A172 (cell line): ENCODE results near the gene RLBP1. TPM values are rescaled to one million over a fixed set of nuclear protein-coding genes. Genes with fewer than 3 reads are reported as not detected.

Experiments
- DNase-seq: peaks from one replicate; pipeline ENCODE4 v3.0.0-alpha.2; 2015; ENCODE audit warnings: low spot score
- total RNA-seq: library from RNA; depleted of rRNA; stranded (reverse); fragments of >200 nt; shearing (Covaris generic); gene quantifications from 2 replicates; pipeline ENCODE4 v1.2.3, GENCODE V29; 2014; rRNA removed

RLBP1 gene
- total RNA-seq, 1 experiment from 2014 or later: not detected

- no peak for DNase-seq
Measured at GRCh38 chr15:89178307-89178977, 42.9 kb downstream of the RLBP1 start.

GRCh38 chr15:89177633-89178306 is 43.6 kb downstream of the RLBP1 start:
- peak; percentile 34 for DNase-seq

GRCh38 chr15:89177116-89177515 is 44.3 kb downstream of the RLBP1 start:
- no peak for DNase-seq

GRCh38 chr15:89175617-89176191 is 45.7 kb downstream of the RLBP1 start:
- DNase-seq: no peak

GRCh38 chr15:89174476-89174875 is 46.9 kb downstream of the RLBP1 start:
- DNase-seq: no peak

- no peak for DNase-seq
Measured at GRCh38 chr15:89172921-89173320, 48.5 kb downstream of the RLBP1 start.

GRCh38 chr15:89171136-89172072 is 50.0 kb downstream of the RLBP1 start:
- DNase-seq: peak; percentile 38

- no peak for DNase-seq
Measured at GRCh38 chr15:89170364-89170763, 51.0 kb downstream of the RLBP1 start.

- DNase-seq: no peak
Measured at GRCh38 chr15:89168316-89168833, 53.0 kb downstream of the RLBP1 start.

GRCh38 chr15:89167267-89168176 is 53.9 kb downstream of the RLBP1 start:
- peak; percentile 87 for DNase-seq

GRCh38 chr15:89165677-89166076 is 55.7 kb downstream of the RLBP1 start:
- DNase-seq: no peak

GRCh38 chr15:89164712-89165211 is 56.6 kb downstream of the RLBP1 start:
- no peak for DNase-seq

- DNase-seq: no peak
Measured at GRCh38 chr15:89163271-89164055, 57.9 kb downstream of the RLBP1 start.

- DNase-seq: no peak
Measured at GRCh38 chr15:89161666-89162065, 59.7 kb downstream of the RLBP1 start.

Other genes with a start within 250 kb of the RLBP1 start
- 25.7 and 36.6 TPM in 2 replicates for gene ABHD2, start 133.1 kb downstream of the RLBP1 start, total RNA-seq
- gene FANCI, start 22.4 kb upstream of the RLBP1 start, total RNA-seq: 69.6 and 87.2 TPM in 2 replicates
- gene POLG, start 113.2 kb upstream of the RLBP1 start, total RNA-seq: 40.2 and 46.5 TPM in 2 replicates